ENCODE data around the gene CHRM4. TPM values are rescaled to one million over a fixed set of nuclear protein-coding genes. Genes with fewer than 3 reads are reported as not detected.

Gene CHRM4
- total RNA-seq, 1 donor from 2014 or later = 1.3 TPM

DNA sequence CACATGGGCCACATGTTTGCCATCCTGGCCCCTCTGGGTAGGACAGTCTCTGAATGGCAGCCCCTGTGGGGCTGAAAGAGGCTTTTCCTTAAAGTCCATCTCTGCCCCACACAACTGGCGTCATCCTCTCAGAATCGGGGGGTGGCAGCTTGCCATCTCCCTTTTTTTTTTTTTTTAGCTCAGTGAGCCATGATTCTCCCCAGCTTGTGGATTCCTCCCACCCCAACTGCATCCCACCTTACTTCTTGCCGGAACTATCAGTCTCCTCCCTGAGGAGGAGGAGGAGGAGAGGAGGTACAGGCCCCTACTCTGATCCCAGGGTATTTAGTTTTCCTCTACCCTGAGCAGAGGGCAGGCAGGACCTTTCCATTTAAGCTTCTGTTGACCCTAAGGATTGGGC lies 40.9 kb downstream of the CHRM4 start:
- intact Hi-C loops (cut with micrococcal nuclease) = no loop called here

DNA sequence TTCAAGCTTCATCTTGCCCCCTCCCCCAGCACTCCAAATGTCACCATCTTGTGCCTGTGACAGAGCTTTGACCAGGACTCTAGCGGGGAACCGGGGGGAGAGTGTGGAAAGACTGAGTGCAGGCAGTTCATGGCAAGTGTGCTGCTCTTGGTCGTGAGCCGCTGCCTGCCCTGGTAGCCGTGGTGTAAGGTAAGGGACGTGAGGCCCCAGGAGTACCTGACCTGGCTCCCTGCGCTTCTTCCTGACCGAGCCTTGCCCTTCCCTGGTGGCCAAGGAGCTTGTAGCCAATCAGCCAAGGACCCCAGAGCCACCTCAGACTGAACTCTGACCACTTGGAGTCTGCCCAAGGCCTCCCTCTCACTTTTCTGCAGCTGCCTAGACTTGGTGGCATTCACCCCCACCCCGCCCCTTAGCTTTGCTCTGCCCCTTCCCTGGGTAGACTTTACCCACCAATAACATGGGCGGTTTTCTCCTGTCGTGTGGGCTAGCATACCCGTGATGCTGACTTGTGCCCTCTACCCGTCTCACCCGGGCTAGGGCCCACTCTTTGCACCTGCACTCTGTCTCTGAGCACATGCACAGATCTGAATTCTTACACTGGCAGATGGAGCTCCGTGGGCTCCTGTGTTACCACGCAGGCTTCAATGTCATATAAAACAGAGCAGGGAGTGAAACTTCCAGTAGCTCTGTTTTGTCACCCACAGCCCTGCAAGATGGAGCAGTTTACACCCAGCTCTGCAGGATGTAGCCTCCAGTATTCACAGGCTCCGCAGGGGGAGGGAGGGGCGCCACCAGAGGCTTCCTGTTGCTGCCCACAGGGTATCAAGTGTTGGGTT lies 42.8 kb downstream of the CHRM4 start:
- intact Hi-C loops (cut with micrococcal nuclease) = loop anchor here (1.0 to 5.0 kb wide), 3 partner anchors 13 to 501 kb away; partner anchors contain the start of genes ATG13, CRY2 and HARBI1

- intact Hi-C loops (cut with micrococcal nuclease) = loop anchor here (1.0 to 5.0 kb wide), 9 partner anchors 33 to 1079 kb away; partner anchors contain the start of genes AMBRA1, ARHGAP1, CRY2 and PEX16
Observed at GRCh38 chr11:46347637-46348311, 43.8 kb downstream of the CHRM4 start.

DNA sequence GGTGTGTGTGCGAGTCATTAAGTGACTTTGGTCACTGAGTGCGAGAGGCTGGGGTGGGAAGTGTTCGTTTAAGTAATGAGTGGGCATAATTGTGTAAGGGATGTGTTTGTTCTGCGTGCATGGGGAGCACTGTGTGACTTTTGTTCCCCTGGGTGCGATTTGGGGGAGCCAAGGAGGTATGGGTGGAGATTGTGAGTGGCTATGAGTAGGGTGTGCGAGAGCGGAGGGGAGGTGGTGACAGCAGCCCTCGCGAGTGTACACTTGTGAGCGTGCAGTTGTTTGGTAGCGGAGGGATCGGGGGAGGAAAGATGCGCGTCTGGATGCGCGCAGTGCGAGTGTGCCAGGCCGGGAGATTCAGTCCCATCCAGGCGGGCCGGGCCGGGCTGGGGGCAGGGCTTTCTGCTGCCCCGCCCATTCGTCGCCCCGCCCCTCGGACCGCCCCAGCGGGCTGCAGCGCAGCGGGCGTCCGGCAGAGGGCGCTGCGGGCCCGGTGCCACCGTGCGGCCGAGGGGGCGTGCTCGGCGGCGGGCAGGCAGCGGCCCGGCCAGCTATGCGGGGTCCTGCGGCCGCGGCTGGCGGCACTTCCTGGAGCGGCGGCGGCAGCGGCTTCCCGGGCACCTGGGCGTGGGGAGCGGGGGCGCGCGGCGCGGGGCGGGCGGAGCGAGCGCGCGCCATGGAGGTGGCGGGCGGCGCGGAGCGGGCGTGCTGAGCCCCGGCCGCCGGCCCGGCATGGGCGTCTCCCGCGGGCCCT lies 44.5 kb downstream of the CHRM4 start, which contains the start of gene DGKZ:
Gene DGKZ, plus strand, starts transcription at position 578 of the 751 bp plus-strand sequence. CDS start 197 bp downstream, outside the sequence.
- intact Hi-C loops (cut with micrococcal nuclease) = loop anchor here (1.0 to 5.0 kb wide), 10 partner anchors 16 to 1080 kb away; partner anchors contain the start of genes AMBRA1, ARHGAP1, CRY2 and PEX16

DNA sequence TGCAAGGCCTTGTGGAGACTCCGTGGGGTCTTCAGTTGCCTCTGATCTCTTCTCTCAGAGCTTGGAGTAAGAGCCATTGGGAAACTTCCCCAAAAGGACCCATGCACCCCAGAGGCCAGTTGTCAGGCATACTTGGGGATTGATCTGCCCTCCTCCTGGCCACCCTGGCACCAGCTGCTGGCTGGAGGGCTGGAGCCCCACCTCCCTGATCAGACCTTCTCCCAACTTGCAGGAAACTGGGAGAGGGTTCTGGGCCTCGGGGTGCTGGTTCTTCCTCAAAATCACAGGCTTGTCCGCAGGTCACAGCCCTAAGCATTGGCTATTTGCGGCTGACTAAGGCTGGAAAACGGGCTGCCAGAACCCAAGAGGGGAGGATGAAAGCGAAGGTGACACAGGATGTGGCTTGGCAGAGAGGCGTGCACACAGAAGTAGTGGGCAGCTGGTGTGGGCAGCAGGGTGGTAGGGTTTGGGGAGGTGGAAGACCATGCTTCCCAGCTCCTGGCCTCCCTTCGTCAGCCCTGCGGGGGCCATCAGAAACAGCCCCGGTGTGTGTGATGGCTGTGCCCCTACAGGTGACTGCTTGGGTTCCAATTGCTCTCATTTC lies 45.6 kb downstream of the CHRM4 start:
- intact Hi-C loops (cut with micrococcal nuclease) = loop anchor here (1.0 to 5.0 kb wide), 6 partner anchors 15 to 1081 kb away; partner anchors contain the start of genes AMBRA1, CRY2, PEX16 and PHF21A

- intact Hi-C loops (cut with micrococcal nuclease) = loop anchor here (5.0 kb wide), 1 partner anchor 498 kb away; the partner anchor contains the start of gene CRY2
Observed at GRCh38 chr11:46345131-46345597, 46.4 kb downstream of the CHRM4 start.

DNA sequence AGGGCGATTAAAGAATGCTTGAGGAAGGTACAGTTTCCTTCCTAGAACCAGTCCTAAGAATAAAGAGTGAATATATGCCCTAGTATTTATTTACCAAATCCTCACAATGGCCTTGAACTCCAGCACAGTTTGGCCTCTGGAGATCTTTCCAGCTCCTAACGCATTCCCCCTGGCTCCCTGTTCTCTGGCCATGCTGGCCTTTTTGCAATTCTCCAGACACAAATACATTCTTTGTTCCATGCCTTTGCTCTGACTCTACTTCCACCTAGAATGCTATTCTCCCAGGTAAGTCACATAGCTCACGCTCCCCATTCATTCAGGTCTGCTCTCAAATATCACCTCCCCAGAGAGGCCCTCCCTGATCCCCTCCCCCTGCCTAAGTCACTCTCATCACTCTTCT lies 48.1 kb downstream of the CHRM4 start:
- intact Hi-C loops (cut with micrococcal nuclease) = no loop called here

DNA sequence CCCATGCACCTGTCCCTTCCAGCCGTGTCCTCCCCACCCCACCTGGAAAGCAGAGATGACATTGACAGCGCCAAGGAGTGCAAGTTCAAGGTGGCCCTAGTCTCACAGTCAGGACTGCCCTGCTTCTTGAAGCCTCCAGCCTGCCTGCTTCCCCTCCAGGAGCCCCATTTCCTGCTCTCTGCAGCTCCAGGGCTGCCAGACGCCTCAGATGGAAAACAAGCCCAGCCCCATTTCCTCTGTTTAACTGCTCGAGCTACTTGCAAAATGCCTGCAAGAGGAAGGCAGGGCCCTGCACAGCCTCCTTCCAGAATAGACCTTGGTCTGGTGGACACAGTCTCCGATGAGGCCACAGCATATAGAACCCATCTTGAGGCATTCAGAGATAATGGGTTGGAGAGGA lies 49.3 kb downstream of the CHRM4 start:
- intact Hi-C loops (cut with micrococcal nuclease) = no loop called here

DNA sequence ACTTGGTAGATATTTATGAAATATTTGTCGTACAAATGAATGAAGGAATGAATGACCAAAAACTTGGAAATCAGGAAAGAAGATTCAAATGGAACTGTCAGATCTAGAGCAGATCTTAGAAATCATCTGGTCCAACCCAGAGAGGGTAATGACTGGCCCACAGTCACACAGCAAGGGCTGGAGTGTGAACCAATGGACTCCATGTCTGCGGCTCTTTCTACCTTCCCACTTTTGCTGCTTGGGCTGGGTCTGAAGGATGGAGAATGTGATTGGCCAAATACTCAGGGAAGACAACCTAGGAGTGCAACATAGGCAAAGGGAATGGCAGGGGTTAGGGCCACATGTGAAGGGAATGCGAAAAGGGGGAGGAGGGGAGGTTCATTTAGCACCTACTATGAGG lies 50.1 kb downstream of the CHRM4 start:
- intact Hi-C loops (cut with micrococcal nuclease) = no loop called here

DNA sequence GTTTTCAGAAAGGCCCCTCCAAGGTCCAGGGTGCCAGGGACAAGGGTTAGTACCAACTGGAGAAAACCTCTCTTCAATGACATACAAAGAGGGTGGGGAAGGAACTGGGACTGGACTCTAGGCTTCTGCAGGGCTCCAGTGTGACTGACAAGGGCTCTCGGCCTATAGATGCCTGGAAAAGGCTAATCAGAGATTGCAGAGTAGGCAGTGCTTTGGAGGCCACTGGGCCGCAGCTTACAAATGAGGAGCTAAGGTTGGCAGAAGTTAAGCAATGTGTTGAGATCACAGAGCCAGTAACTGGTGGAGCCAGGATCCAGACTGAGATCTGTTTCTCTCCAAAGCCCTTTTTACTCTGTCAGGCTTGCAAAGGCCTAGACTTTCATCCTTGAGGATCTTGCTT lies 51.8 kb downstream of the CHRM4 start:
- intact Hi-C loops (cut with micrococcal nuclease) = no loop called here

- intact Hi-C loops (cut with micrococcal nuclease) = no loop called here
Observed at GRCh38 chr11:46338988-46339666, 52.4 kb downstream of the CHRM4 start.

DNA sequence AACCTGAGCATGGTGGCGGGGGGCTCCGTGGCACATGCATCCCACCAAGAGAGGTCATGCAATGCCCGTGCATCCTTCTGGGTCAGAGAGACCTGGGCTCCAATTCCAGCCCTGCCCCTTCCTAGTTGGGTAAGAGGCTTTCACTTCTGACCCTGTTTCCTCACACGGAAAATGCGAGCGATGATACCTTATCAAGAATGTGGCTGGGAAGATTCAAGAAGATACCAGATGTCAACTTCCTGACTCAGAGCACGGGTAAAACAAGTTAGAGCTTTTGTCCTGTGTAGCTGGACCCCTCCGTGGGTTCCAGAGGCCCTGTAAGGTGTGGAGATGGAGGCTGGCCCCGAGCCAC lies 53.0 kb downstream of the CHRM4 start:
- intact Hi-C loops (cut with micrococcal nuclease) = no loop called here

DNA sequence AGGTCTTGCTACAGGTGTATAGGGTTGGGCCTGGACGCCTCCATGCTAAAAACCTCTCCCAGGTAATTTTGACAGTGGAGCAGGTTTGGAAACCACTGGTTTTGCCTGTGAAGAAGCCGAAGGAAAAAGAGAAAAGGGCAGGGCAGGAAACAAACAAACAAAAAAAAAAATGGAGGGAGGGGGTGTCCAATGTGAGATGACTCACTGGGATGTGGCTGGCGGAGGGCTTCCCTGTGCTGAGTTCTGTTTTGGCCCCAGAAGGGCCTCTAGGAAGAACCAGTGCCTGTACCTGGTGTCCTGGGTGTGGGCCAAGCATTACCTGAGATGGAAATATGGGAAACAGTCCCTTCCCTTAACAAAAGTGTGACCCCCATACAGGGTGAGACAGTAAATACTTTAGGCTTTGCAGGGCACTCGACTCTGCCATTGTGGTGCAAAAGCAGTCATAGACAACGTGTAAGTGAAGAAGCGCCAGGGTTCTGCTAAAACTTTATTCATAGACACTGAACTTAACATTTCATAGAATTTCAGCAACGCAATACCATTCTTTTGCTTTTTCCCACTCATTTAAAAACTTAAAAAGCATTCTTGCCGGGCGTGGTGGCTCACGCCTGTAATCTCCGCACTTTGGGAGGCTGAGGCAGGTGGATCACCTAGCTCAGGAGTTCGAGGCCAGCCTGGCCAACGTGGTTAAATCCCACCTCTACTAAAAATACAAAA lies 53.8 kb downstream of the CHRM4 start:
- intact Hi-C loops (cut with micrococcal nuclease) = no loop called here

- intact Hi-C loops (cut with micrococcal nuclease) = no loop called here
Observed at GRCh38 chr11:46336563-46337180, 54.9 kb downstream of the CHRM4 start.

GRCh38 chr11:46335890-46336562 lies 55.5 kb downstream of the CHRM4 start:
- intact Hi-C loops (cut with micrococcal nuclease) = no loop called here

- intact Hi-C loops (cut with micrococcal nuclease) = no loop called here
Observed at GRCh38 chr11:46335271-46335670, 56.3 kb downstream of the CHRM4 start.

GRCh38 chr11:46334211-46334610 lies 57.4 kb downstream of the CHRM4 start:
- intact Hi-C loops (cut with micrococcal nuclease) = no loop called here
